ENCODE results near the gene FHIT.

DNA sequence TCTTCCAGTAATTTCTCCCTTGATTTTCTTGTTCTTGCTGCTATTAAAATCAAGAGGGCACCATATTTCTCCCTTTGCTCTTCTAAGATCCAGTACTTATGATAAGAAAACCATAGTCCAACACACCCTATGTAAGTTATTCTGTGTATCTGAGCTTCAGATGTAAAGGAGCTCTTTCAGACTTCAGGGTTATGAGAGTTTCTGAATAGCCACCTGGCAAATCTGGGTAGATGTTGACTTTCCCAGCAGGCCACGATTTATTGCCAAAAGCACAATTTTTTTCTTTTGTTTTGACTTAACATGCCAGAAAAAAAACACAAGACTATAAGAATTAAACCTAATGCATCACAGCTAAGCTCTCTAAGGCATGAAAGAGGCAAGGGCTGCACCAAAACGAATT lies 1045.0 kb downstream of the FHIT start:
- TF ChIP-seq, protein P1, sequence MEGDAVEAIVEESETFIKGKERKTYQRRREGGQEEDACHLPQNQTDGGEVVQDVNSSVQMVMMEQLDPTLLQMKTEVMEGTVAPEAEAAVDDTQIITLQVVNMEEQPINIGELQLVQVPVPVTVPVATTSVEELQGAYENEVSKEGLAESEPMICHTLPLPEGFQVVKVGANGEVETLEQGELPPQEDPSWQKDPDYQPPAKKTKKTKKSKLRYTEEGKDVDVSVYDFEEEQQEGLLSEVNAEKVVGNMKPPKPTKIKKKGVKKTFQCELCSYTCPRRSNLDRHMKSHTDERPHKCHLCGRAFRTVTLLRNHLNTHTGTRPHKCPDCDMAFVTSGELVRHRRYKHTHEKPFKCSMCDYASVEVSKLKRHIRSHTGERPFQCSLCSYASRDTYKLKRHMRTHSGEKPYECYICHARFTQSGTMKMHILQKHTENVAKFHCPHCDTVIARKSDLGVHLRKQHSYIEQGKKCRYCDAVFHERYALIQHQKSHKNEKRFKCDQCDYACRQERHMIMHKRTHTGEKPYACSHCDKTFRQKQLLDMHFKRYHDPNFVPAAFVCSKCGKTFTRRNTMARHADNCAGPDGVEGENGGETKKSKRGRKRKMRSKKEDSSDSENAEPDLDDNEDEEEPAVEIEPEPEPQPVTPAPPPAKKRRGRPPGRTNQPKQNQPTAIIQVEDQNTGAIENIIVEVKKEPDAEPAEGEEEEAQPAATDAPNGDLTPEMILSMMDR (IDR thresholded peaks at IDR 0.05), result no peak
- TF ChIP-seq POLR2A (IDR thresholded peaks at IDR 0.05) (no peak), EP300 (IDR thresholded peaks at IDR 0.05) (no peak), POLR2AphosphoS5 (IDR thresholded peaks at IDR 0.05) (no peak)

Data from suprapubic skin (tissue), 4 donors.